Epithelial cell of prostate (primary cell): ENCODE data around the gene ENPP7.

Experiments used
- DNase-seq: peaks from one replicate; pipeline ENCODE4 v3.0.0-alpha.2; 2011; ENCODE audit warnings: low read depth, low spot score
- H3K27ac ChIP-seq: fragments of 450-650 bp; 2 replicates; pipeline ENCODE4 v1.5.1; 2017; ENCODE audit warnings: mild to moderate bottlenecking

ENPP7 gene

GRCh38 chr17:79786930-79787643 is 56.3 kb downstream of the ENPP7 start:
- DNase-seq, result no peak
- no peak overlapping the region for H3K27ac ChIP-seq

DNA sequence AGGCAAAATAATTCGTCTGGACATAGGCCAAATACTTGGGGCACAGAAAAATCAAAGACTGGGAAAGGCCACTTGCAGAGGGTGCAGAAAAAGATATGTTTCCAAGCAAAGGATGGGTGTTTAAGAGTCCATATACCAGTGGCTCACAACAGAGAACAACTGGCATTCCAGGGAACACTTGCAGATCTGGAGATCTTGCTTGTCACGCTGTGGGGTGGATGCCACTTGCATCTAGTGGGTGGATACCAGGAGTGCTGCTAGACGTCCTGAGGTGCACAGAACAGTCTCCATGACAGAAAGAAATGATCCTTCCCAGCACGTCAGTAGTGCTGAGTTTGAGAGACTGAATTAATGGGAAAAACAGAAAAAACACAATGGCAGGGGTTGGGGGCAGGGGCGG is 57.7 kb downstream of the ENPP7 start:
- H3K27ac ChIP-seq, result no peak overlapping the region
- DNase-seq, result no peak

- no peak overlapping the region for H3K27ac ChIP-seq
- DNase-seq, result no peak
Measured at GRCh38 chr17:79788989-79789942, 58.5 kb downstream of the ENPP7 start.

DNA sequence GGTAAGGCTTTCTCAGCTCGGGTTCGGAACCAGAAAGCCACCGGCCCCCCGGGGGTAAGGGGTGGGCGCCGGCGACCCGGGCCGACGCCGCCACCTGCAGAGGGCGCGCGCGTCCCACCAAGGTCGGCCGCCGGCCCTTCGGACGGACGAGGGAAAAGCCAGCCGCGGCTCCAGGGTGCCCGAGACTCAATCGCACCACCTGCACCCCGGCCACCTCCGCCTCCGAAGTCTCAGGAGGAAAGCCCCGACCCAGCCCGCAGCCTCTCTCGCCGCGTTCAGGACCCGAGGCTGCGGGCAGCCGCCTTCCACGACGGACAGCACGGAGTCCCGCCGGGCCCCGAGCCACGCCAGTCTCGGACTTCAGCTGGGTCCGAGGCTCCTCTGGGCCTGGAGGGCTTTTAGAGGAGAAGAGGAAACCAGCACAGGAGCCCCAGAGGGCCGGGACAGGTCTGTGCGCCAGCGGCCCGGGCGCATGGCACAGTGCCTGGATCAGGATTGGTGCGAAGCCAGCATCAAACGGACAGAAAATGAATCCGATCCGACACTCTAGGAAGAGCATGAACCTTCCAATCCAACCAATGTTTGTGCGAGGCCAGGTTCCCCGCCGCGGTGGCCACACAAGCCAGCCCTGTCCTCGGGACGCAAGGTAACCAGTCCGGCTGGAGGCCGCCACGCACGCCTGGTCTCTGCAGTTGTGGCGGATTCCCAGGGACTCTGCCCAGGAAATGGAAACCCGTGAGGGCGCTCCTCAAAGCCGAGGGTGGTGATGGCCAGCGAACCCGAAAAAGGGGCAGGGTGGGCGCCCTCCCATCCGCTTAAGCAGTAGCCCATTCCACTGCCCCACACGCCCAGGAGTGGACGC is 59.4 kb downstream of the ENPP7 start:
- no peak overlapping the region for H3K27ac ChIP-seq
- DNase-seq, result no peak

DNA sequence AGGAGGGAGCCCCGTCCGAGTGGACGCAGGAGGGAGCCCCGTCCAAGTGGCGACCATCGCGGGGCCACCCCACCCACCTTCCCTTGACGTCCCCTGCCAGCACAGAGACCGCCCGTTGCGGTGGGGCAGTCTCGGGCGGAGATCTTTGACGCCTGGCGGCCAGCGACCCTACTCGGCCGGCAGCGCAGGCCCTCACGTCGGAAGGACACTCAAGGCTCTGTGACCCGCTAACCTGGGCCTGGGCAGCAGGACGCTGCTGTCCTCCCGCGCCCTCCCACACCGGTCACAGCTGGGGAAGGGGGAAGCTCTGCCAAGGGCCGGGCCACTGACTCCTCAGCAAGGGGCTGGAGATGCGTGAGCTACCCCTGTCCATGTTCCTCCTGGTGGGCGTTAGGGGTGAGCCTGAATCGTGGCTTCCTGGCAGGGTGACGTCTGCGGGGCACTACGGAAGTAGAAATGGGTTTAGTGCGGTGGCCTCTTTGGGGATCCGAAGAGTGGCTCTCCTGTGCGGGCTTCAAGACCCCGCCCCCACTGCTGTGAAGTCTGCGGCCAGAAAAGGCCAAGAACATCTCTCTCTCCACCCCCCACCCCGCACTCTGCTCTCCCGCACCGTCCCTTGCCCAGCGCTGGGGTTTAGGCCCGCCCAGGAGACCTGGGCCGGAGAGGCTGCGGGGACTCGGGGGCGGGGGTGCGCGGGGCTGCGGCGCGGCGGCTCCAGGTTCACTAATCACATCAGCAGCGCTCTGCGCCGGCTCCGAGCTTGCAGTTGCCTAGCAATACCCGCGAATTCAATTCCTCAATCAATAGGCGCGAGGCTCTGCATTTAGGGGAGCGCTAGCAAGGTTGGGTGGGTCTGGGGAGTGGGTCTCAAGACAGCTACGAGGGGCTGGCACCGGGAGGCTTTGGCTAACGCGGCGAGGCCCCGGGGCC is 60.3 kb downstream of the ENPP7 start:
- H3K27ac ChIP-seq, result no peak overlapping the region
- DNase-seq, result no peak

DNA sequence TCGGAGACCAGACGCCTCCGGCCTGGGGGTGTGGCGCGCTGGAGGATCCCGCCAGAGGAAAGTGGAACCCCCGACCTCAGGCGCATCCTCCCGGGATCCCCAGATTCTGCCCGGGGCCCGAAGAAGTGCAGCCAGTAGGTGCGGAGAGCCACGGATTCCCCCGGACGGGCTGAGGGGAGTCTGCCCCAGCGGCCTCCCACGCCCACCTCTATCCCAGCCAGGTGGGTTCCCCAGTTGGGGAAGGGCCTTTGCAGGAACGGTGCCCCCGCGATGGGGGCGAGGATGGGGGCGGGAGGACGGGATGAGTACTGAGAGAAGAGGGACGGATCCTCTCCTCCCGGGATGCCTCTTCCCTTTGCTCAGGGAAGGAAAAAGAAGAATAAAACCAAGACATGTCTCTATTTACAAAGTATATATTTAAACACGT is 61.0 kb downstream of the ENPP7 start:
- DNase-seq, result no peak
- no peak overlapping the region for H3K27ac ChIP-seq
